ENCODE data around the gene GNG2.

DNA sequence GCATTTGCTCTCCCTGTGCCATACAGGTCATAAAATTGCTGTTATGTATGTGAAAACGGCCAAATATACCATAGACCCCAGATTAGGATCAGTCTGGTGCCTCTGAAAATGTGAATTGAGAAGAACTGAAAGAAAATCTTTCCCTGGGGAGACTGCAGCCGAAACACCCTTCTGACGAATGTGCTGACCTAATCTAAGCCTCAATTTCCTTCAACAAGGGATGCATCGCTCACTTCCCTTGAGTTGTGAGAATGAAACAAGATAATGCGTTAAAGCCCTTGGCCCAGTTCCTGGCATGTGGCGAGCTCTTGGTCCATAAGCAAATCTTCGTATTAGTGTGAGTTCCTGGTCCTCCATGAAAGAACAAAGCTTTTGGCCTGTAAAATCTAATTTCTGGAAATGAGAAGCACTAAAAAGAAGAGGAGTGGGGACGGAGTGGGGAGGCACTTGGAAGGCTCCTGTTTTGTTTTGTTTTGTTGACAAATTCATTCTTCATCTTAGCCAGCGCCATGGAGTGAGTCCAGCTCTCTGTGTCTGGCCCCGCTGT, 79.4 kb downstream of the GNG2 start:
- TF ChIP-seq ZNF274 (IDR thresholded peaks at IDR 0.05; ENCODE audit: low read depth, low read length) (no peak), YY1 (IDR thresholded peaks at IDR 0.05; ENCODE audit: insufficient read depth, insufficient read length) (no peak), SUZ12 (IDR thresholded peaks at IDR 0.05; ENCODE audit: extremely low read depth, insufficient read depth, insufficient read length) (no peak)
